Muscle of leg (tissue), 11 donors: ENCODE data around the gene RALGAPA2. TPM values are rescaled to one million over a fixed set of nuclear protein-coding genes. Genes with fewer than 3 reads are reported as not detected.

Source experiments
- DNase-seq: peaks from one replicate; pipeline ENCODE4 v3.0.0; 2013
- H3K27ac ChIP-seq: one replicate; pipeline ENCODE4 v1.5.1; 2013; ENCODE audit warnings: mild to moderate bottlenecking, low read length, control low read depth
- H3K27me3 ChIP-seq: one replicate; pipeline ENCODE4 v1.6.1; 2013; ENCODE audit warnings: low read length; ENCODE audit not compliant: control insufficient read depth, insufficient read depth
- H3K36me3 ChIP-seq: one replicate; pipeline ENCODE4 v1.6.1; 2013; ENCODE audit warnings: low read length; ENCODE audit not compliant: control insufficient read depth, insufficient read depth
- H3K4me1 ChIP-seq: one replicate; pipeline ENCODE4 v1.6.1; 2013; ENCODE audit warnings: low read length; ENCODE audit not compliant: control insufficient read depth, insufficient read depth
- H3K4me3 ChIP-seq: one replicate; pipeline ENCODE4 v1.5.1; 2013; ENCODE audit warnings: low read length, control low read depth
- H3K9me3 ChIP-seq: replicated peaks from 2 replicates; pipeline ENCODE4 v1.6.1; 2013; ENCODE audit warnings: low read depth, low read length; ENCODE audit not compliant: control insufficient read depth
- WGBS: methylation state at CpG from one replicate; pipeline ENCODE4 v1.1.5; 2013; ENCODE audit warnings: missing lambda C conversion rate; ENCODE audit not compliant: insufficient coverage; 5-methylcytosine and 5-hydroxymethylcytosine counted together
- polyA plus RNA-seq, 8 donors: library from polyadenylated mRNA; unstranded; fragments of 120-200 nt; gene quantifications; one replicate each; pipeline versions ENCODE4 v1.2.1 to v1.2.3, GENCODE V29; 2013; ENCODE audit warnings: inconsistent platforms in 1 of 8, low replicate concordance in 1 of 8; ENCODE audit not compliant: insufficient read length in 8 of 8, insufficient read depth in 1 of 8
- total RNA-seq: library from RNA; stranded (reverse); fragments of 120-200 nt; gene quantifications from one replicate; pipeline ENCODE4 v1.2.4, GENCODE V29; 2013

The RALGAPA2 gene
- total and polyA plus RNA-seq, 9 donors, result 6.0 to 10.6 (median 8.3) TPM

DNA sequence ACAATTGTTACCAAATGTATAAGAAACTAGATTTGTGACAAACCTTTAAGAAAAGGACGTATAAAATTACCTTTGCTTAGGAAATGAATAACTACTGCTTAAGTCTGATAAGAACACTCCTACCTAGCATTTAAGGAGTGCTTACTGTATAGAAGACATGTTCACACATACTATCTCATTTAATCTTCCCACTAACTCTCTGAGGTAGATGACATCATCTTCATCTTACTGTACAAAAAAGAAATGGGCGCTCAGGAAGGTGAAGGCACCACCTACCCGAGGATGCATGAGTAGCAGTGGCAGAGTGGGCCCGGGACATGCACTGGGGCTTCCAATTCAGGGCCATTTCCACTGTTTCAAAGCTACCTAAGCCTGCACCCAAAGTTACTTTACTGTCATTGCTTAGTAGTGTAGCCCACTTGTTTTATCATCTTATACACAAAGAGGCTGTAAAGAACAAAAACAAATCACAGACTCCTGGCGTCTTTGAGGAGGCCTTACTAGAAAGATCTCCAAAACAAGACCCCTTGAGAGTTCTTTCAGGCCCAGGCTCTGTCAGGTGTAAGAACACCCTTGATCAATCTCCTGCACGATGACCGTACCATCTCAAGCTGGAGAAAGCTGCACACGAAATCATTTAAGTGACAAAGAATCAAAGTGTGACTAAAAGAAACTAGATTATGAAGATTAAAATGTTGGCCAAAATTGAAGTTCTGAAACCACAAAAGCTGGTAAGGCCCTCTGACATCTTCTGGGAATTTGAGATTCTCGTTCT, 216.5 kb downstream of the RALGAPA2 start:
- WGBS, result 81% methylated on average over 3 of the region's 9 CpGs

GRCh38 chr20:20493701-20494100, 218.7 kb downstream of the RALGAPA2 start:
- WGBS, result 100% methylated on average over 1 of the region's 2 CpGs
- Histone ChIP-seq H3K27ac (no peak overlapping the region), H3K36me3 (peaks cover 4% of the 10 kb centered on the region), H3K9me3 (no peaks in the 10 kb centered on the region), H3K4me1 (no peaks in the 10 kb centered on the region), H3K27me3 (no peaks in the 10 kb centered on the region), H3K4me3 (no peak overlapping the region)
- DNase-seq, result no peak

More for the DNA sequence above, 216.5 kb downstream of the RALGAPA2 start:
- Histone ChIP-seq H3K4me3 (no peak overlapping the region), H3K27me3 (no peaks in the 10 kb centered on the region), H3K4me1 (no peaks in the 10 kb centered on the region), H3K9me3 (no peaks in the 10 kb centered on the region), H3K36me3 (peaks cover 4% of the 10 kb centered on the region), H3K27ac (no peak overlapping the region)
- DNase-seq, result no peak

- Histone ChIP-seq H3K9me3 (no peaks in the 10 kb centered on the region), H3K4me1 (no peaks in the 10 kb centered on the region), H3K27ac (peak overlapping the region; percentile 3), H3K4me3 (no peak overlapping the region), H3K36me3 (peaks cover 4% of the 10 kb centered on the region), H3K27me3 (no peaks in the 10 kb centered on the region)
- 36% methylated on average over 8 of the region's 14 CpGs for WGBS
- peak; percentile 26 for DNase-seq
These were observed 219.7 kb downstream of the RALGAPA2 start for GRCh38 chr20:20492521-20493332.

- WGBS, result no CpG with 5 or more reads among the region's 5 CpGs
- Histone ChIP-seq H3K4me1 (no peaks in the 10 kb centered on the region), H3K27me3 (no peaks in the 10 kb centered on the region), H3K4me3 (no peak overlapping the region), H3K36me3 (peaks cover 4% of the 10 kb centered on the region), H3K9me3 (no peaks in the 10 kb centered on the region), H3K27ac (no peak overlapping the region)
- no peak for DNase-seq
These were observed 220.6 kb downstream of the RALGAPA2 start for GRCh38 chr20:20491784-20492264.

- H3K9me3 ChIP-seq, result no peaks in the 10 kb centered on the region
- DNase-seq, result no peak
- H3K27me3 ChIP-seq, result no peaks in the 10 kb centered on the region
- H3K4me3 ChIP-seq, result no peak overlapping the region
- WGBS, result 100% methylated on average over 2 of the region's 5 CpGs
- H3K4me1 ChIP-seq, result no peaks in the 10 kb centered on the region
- H3K27ac ChIP-seq, result no peak overlapping the region
- peaks cover 4% of the 10 kb centered on the region for H3K36me3 ChIP-seq
These were observed 221.2 kb downstream of the RALGAPA2 start for GRCh38 chr20:20491110-20491783.

DNA sequence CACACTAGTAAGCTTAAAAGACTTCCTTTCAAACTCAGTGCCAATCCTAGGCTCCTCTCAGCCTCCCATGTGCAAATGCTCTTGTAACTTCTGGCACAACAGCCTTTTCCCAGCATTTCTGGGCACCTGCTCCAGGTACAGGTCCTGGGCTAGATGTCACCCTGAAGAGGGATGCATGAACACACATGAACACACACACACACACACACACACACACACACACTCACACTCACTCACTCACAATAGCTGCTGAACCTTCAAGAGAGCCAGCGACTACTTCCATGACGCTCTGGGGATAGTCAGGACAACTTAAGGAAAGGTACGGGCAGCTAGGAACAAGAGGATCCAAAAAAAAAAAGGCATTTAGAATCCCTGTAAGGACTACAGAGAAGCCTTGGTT, 221.8 kb downstream of the RALGAPA2 start:
- no peak overlapping the region for H3K27ac ChIP-seq
- H3K27me3 ChIP-seq, result no peaks in the 10 kb centered on the region
- WGBS, result no CpG with 5 or more reads among the region's 3 CpGs
- DNase-seq, result no peak
- no peaks in the 10 kb centered on the region for H3K36me3 ChIP-seq
- no peaks in the 10 kb centered on the region for H3K4me1 ChIP-seq
- H3K4me3 ChIP-seq, result no peak overlapping the region
- no peaks in the 10 kb centered on the region for H3K9me3 ChIP-seq

DNA sequence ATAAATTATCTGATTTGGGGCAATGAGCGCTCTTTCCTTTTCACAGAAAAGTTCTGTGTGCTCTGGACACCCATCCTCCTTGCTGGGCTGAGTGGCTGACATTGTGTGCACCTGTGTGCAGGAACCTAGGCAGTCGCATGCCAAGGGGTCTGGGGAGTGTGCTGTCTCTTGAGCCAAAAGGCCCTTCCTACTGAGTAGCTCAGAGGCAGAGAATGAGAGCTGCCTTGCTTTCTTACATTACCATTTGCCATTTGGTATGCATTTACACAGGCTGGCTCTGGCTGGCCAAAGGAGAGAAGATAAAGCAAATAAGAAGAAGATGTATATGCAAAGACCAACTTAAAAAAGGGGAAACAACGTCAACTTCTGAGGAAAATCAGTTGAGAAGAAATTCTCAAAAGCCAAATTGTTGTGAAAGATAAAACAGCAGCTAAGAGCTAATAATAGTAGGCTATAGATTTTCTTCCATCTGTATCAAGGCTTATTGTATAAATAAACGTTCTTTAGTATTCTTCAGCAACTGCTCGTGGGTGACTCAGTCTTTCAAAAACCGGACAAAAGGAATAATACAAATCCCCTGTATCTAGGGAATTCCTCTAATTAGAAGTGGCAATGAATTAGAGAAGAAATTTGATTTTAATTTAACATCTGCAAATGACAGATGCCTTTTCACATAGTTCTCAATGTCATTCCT, 222.6 kb downstream of the RALGAPA2 start:
- no peak for DNase-seq
- no peaks in the 10 kb centered on the region for H3K4me1 ChIP-seq
- H3K4me3 ChIP-seq, result no peak overlapping the region
- H3K9me3 ChIP-seq, result no peaks in the 10 kb centered on the region
- H3K27ac ChIP-seq, result no peak overlapping the region
- 63% methylated on average over 1 of the region's 6 CpGs for WGBS
- no peaks in the 10 kb centered on the region for H3K36me3 ChIP-seq
- H3K27me3 ChIP-seq, result no peaks in the 10 kb centered on the region

GRCh38 chr20:20489054-20489453, 223.4 kb downstream of the RALGAPA2 start:
- no peak for DNase-seq
- Histone ChIP-seq H3K4me1 (no peaks in the 10 kb centered on the region), H3K36me3 (no peaks in the 10 kb centered on the region), H3K9me3 (no peaks in the 10 kb centered on the region), H3K4me3 (no peak overlapping the region), H3K27me3 (no peaks in the 10 kb centered on the region), H3K27ac (no peak overlapping the region)
- WGBS, result 80% methylated on average over 1 of the region's 5 CpGs

DNA sequence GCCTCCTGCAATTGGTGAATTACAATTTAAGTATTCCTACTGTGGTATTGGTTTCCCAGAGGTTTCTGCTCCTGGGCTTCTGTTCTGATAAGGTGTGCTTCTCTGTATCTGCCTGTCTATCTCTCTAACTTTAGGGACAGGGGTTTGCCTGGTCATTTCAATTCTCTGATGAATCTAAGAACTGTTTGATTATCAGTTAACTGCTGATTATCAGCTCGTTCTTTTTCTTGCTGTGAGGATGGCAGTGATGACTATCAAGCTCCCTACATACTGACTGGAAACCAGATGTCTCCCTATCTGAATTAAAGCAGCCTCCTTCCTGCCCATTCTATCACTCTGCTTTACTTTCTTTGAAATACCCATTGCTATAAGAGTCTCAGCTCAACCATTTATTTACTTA, 224.1 kb downstream of the RALGAPA2 start:
- Histone ChIP-seq H3K36me3 (no peaks in the 10 kb centered on the region), H3K27ac (no peak overlapping the region), H3K9me3 (no peaks in the 10 kb centered on the region), H3K4me3 (no peak overlapping the region), H3K27me3 (no peaks in the 10 kb centered on the region), H3K4me1 (no peaks in the 10 kb centered on the region)
- DNase-seq, result no peak
- WGBS, result no CpG with 5 or more reads among the region's 1 CpG
